CD4-positive, alpha-beta T cell treated with Interleukin-6 for 4 hours (primary cell): Measurements from ENCODE around the gene LEMD3.
"Not testable (repeated sequence)": the region's sequence is repeated elsewhere in the genome, so short reads cannot be mapped to it uniquely, and the experiment has no call there.

Source experiments
- DNase-seq: peaks from one replicate; pipeline ENCODE4 v3.0.0-alpha.2; 2020; ENCODE audit warnings: mixed read lengths

The LEMD3 gene

GRCh38 chr12:65280306-65280705, 110.9 kb downstream of the LEMD3 start:
- no peak for DNase-seq

GRCh38 chr12:65282840-65283239, 113.5 kb downstream of the LEMD3 start:
- DNase-seq = no peak

GRCh38 chr12:65285532-65285931, 116.1 kb downstream of the LEMD3 start:
- DNase-seq = not testable (repeated sequence)

- no peak for DNase-seq
These were observed 118.0 kb downstream of the LEMD3 start for GRCh38 chr12:65287426-65287825.

- DNase-seq = no peak
These were observed 122.9 kb downstream of the LEMD3 start for GRCh38 chr12:65292241-65292640.

- no peak for DNase-seq
These were observed 124.4 kb downstream of the LEMD3 start for GRCh38 chr12:65293735-65294134.

- no peak for DNase-seq
These were observed 125.4 kb downstream of the LEMD3 start for GRCh38 chr12:65294641-65295262.

GRCh38 chr12:65296508-65297265, 127.3 kb downstream of the LEMD3 start:
- DNase-seq = no peak
